HG03575 (cell line): ENCODE data around the gene ZNHIT2.
"Not testable (repeated sequence)": the region's sequence is repeated elsewhere in the genome, so short reads cannot be mapped to it uniquely, and the experiment has no call there.

ENCODE experiments used
- ATAC-seq: cut with Tn5 transposase; IDR thresholded peaks from one replicate; pipeline ENCODE4 v1.9.1; 2021; ENCODE audit not compliant: unreplicated experiment, insufficient number of reproducible peaks, low FRiP score; ENCODE audit errors: extremely low read depth

Gene ZNHIT2

GRCh38 chr11:65117206-65118096 is at the start of gene ZNHIT2:
TSS of gene ZNHIT2 (minus strand) at chr11:65117701. CDS start at chr11:65117653, 48 bp downstream.
- ATAC-seq = peak; percentile 31

- no peak for ATAC-seq
These were observed 49.4 kb upstream of the ZNHIT2 start for GRCh38 chr11:65166893-65167292.

GRCh38 chr11:65165410-65166317 is 48.2 kb upstream of the ZNHIT2 start:
- no peak for ATAC-seq

GRCh38 chr11:65163684-65164083 is 46.2 kb upstream of the ZNHIT2 start:
- ATAC-seq = no peak

GRCh38 chr11:65160643-65161042 is 43.1 kb upstream of the ZNHIT2 start:
- ATAC-seq = no peak

GRCh38 chr11:65159012-65159411 is 41.5 kb upstream of the ZNHIT2 start:
- peak; percentile 61 for ATAC-seq

- no peak for ATAC-seq
These were observed 39.8 kb upstream of the ZNHIT2 start for GRCh38 chr11:65157336-65157735.

- ATAC-seq = no peak
These were observed 39.4 kb upstream of the ZNHIT2 start for GRCh38 chr11:65156926-65157325.

- no peak for ATAC-seq
These were observed 38.8 kb upstream of the ZNHIT2 start for GRCh38 chr11:65156256-65156655.

- no peak for ATAC-seq
These were observed 34.6 kb upstream of the ZNHIT2 start for GRCh38 chr11:65152122-65152521.

- no peak for ATAC-seq
These were observed 33.9 kb upstream of the ZNHIT2 start for GRCh38 chr11:65151331-65151899.

- no peak for ATAC-seq
These were observed 33.2 kb upstream of the ZNHIT2 start for GRCh38 chr11:65150509-65151299.

- not testable (repeated sequence) for ATAC-seq
These were observed 32.6 kb upstream of the ZNHIT2 start for GRCh38 chr11:65150131-65150508.

GRCh38 chr11:65148657-65149056 is 31.2 kb upstream of the ZNHIT2 start:
- ATAC-seq = no peak

- ATAC-seq = no peak
These were observed 30.0 kb upstream of the ZNHIT2 start for GRCh38 chr11:65147352-65148075.

GRCh38 chr11:65141896-65142494 is 24.5 kb upstream of the ZNHIT2 start:
- ATAC-seq = no peak

- no peak for ATAC-seq
These were observed 19.1 kb upstream of the ZNHIT2 start for GRCh38 chr11:65136515-65137096.
